LNCaP clone FGC (cell line): Measurements from ENCODE around the gene GPD1.
"Not testable (repeated sequence)": the region's sequence is repeated elsewhere in the genome, so short reads cannot be mapped to it uniquely, and the experiment has no call there.

Source experiments
- DNase-seq: peaks from one replicate; pipeline ENCODE4 v3.0.0-alpha.2; 2011; ENCODE audit warnings: low read depth
- H3K4me3 ChIP-seq: 2 replicates; pipeline ENCODE4 v1.5.1; 2011; ENCODE audit warnings: mild to moderate bottlenecking, low read depth, low read length, control low read depth
- TF ChIP-seq, protein P1 (sequence below): IDR thresholded peaks from 2 replicates; pipeline ENCODE4 v1.5.1; 2012; ENCODE audit warnings: mild to moderate bottlenecking; ENCODE audit not compliant: control insufficient read depth, insufficient read depth; ENCODE audit errors: extremely low read depth

The GPD1 gene

GRCh38 chr12:50081096-50081808 is 22.6 kb upstream of the GPD1 start:
- no peak for DNase-seq
- H3K4me3 ChIP-seq: no peak overlapping the region
- TF ChIP-seq, protein P1, sequence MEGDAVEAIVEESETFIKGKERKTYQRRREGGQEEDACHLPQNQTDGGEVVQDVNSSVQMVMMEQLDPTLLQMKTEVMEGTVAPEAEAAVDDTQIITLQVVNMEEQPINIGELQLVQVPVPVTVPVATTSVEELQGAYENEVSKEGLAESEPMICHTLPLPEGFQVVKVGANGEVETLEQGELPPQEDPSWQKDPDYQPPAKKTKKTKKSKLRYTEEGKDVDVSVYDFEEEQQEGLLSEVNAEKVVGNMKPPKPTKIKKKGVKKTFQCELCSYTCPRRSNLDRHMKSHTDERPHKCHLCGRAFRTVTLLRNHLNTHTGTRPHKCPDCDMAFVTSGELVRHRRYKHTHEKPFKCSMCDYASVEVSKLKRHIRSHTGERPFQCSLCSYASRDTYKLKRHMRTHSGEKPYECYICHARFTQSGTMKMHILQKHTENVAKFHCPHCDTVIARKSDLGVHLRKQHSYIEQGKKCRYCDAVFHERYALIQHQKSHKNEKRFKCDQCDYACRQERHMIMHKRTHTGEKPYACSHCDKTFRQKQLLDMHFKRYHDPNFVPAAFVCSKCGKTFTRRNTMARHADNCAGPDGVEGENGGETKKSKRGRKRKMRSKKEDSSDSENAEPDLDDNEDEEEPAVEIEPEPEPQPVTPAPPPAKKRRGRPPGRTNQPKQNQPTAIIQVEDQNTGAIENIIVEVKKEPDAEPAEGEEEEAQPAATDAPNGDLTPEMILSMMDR: no peak

- no peak overlapping the region for H3K4me3 ChIP-seq
- DNase-seq: no peak
- TF ChIP-seq, protein P1: no peak
These were observed 21.2 kb upstream of the GPD1 start for GRCh38 chr12:50082644-50083043.

DNA sequence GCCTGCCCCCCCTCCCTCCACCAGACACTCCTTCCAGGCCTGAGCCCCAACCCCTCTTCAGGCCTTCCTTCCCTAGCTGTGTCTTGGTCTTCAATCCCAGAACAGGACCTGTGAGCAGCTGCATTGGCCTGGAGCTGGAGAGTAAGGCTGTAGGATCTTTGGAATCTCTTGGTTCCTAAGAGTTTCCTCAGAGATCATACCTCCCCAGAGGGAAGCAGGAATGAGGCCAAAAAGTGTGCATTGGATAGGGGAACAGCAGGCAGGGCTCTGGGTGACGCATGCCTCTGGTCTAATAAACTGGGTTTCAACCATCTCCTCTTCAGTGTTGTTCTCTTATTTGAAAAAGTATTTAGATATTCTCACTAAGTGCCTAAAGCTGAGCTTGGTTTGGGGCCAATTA is 20.5 kb upstream of the GPD1 start:
- no peak overlapping the region for H3K4me3 ChIP-seq
- TF ChIP-seq, protein P1: no peak
- no peak for DNase-seq

GRCh38 chr12:50084409-50084774 is 19.4 kb upstream of the GPD1 start:
- DNase-seq: not testable (repeated sequence)
- H3K4me3 ChIP-seq: peak overlapping the region; percentile 62

DNA sequence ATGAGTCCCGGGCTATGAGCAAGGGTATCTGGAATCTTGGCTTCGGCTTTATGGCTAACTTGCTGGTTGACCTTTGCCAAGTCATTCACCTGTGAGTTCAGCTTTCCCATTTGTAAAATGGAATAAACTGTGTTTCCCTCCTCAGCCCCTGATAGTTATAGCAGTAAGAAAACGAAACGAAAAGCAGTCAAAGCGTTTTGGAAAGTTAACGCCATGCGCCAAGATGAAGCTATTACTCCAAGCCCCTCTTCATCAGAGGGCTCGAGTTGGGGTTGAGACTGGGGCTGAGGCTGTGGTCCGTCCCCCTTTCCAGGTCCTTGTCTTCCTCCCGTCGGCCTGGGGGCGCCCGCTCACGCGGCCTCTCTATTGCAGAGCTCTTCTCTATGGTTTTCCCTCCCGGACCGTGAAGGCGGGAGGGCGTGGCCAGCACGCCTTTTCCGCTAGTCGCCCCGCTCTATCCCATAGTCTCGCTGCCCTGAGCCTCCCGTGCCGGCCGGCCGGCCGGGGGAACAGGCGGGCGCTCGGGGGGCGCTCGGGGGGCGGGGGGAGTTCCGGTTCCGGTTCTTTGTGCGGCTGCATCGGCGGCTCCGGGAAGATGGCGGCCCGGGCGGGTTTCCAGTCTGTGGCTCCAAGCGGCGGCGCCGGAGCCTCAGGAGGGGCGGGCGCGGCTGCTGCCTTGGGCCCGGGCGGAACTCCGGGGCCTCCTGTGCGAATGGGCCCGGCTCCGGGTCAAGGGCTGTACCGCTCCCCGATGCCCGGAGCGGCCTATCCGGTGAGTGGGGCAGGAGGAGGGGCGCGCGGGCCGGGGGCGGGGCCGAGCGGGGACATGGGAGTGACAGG is 18.8 kb upstream of the GPD1 start, which contains the start of gene SMARCD1:
TSS of gene SMARCD1 (plus strand) at position 568 of the 840 bp plus-strand sequence. CDS start at position 596, 28 bp downstream.
- TF ChIP-seq, protein P1: peak; percentile 75
- peak; percentile 68 for DNase-seq
- peak within 1 kb of the TSS; percentile 62 for H3K4me3 ChIP-seq

GRCh38 chr12:50085615-50086072 is 18.2 kb upstream of the GPD1 start:
- peak overlapping the region; percentile 62 for H3K4me3 ChIP-seq
- TF ChIP-seq, protein P1: no peak
- no peak for DNase-seq

DNA sequence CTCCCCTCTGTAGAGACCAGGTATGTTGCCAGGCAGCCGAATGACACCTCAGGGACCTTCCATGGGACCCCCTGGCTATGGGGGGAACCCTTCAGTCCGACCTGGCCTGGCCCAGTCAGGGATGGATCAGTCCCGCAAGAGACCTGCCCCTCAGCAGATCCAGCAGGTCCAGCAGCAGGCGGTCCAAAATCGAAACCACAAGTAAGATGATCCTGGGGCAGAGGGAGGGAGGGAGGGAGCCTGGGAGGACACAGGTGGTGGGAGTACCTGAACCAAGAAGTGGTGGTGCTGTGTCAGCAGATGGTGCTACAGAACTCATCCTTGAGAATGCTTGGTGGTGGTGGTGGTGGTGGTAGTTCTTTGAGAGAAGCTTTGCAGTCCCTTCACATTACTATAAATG is 17.7 kb upstream of the GPD1 start:
- DNase-seq: no peak
- H3K4me3 ChIP-seq: peak overlapping the region; percentile 62
- TF ChIP-seq, protein P1: no peak
